Mammary epithelial cell (primary cell): ENCODE data around the gene EEFSEC.

ENCODE experiments used
- EZH2 ChIP-seq: IDR thresholded peaks from 2 replicates; pipeline ENCODE4 v1.6.1; 2012; ENCODE audit warnings: low read length, inconsistent platforms, borderline replicate concordance
- TF ChIP-seq, protein P1 (sequence below), 2 donors: IDR thresholded peaks in 1 of 2; conservative IDR thresholded peaks in 1 of 2; 2 replicates each; pipeline ENCODE4 v1.5.1; 2011 to 2012; ENCODE audit warnings: inconsistent platforms in 2 of 2, low read length in 2 of 2, mild to moderate bottlenecking in 2 of 2, control low read depth in 1 of 2, low read depth in 1 of 2; ENCODE audit not compliant: insufficient read depth in 1 of 2; ENCODE audit errors: extremely low read depth in 1 of 2

DNA sequence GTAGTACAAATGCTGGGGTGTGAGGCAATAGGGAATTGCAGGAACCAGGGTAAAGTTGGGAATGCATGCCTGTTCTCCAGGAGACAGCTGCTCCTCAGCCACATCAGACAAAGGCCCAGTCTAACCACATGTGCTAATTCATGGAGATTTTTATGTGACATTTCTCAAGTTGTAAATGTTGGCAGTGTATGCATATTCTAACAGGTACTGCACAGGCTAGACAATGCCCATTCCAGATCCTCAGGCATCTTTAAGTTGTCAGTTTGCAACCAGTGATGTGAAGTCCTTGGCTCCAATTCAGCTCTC lies 84.9 kb downstream of the EEFSEC start:
- TF ChIP-seq, protein P1, sequence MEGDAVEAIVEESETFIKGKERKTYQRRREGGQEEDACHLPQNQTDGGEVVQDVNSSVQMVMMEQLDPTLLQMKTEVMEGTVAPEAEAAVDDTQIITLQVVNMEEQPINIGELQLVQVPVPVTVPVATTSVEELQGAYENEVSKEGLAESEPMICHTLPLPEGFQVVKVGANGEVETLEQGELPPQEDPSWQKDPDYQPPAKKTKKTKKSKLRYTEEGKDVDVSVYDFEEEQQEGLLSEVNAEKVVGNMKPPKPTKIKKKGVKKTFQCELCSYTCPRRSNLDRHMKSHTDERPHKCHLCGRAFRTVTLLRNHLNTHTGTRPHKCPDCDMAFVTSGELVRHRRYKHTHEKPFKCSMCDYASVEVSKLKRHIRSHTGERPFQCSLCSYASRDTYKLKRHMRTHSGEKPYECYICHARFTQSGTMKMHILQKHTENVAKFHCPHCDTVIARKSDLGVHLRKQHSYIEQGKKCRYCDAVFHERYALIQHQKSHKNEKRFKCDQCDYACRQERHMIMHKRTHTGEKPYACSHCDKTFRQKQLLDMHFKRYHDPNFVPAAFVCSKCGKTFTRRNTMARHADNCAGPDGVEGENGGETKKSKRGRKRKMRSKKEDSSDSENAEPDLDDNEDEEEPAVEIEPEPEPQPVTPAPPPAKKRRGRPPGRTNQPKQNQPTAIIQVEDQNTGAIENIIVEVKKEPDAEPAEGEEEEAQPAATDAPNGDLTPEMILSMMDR (conservative IDR thresholded peaks at IDR 0.05 in 1 of 2, IDR thresholded peaks at IDR 0.05 in 1 of 2; ENCODE audit: extremely low read depth in 1 of 2, insufficient read depth in 1 of 2, low read depth in 1 of 2, low read length in 2 of 2) = no peak
- no peak for TF ChIP-seq EZH2
